HUES6 (cell line): ENCODE measurements around the gene TBC1D22A.

Experiments used
- H3K27ac ChIP-seq: 2 replicates; pipeline ENCODE4 v1.7.0; 2013; ENCODE audit warnings: low read depth, mild to moderate bottlenecking, low read length, inconsistent platforms
- H3K27me3 ChIP-seq: 2 replicates; pipeline ENCODE4 v1.6.1; 2013; ENCODE audit warnings: low read length; ENCODE audit not compliant: control insufficient read depth, insufficient read depth
- H3K36me3 ChIP-seq: 2 replicates; pipeline ENCODE4 v1.6.1; 2013; ENCODE audit warnings: low read length; ENCODE audit not compliant: control insufficient read depth, insufficient read depth
- H3K4me1 ChIP-seq: 2 replicates; pipeline ENCODE4 v1.6.1; 2013; ENCODE audit warnings: low read length; ENCODE audit not compliant: control insufficient read depth, insufficient read depth
- H3K4me3 ChIP-seq: 2 replicates; pipeline ENCODE4 v1.5.1; 2013; ENCODE audit warnings: low read depth, low read length
- H3K9ac ChIP-seq: one replicate; pipeline ENCODE4 v1.6.1; 2013; ENCODE audit warnings: mild to moderate bottlenecking, low read length
- H3K9me3 ChIP-seq: 2 replicates; pipeline ENCODE4 v1.6.1; 2013; ENCODE audit warnings: low read depth, low read length; ENCODE audit not compliant: control insufficient read depth, insufficient read depth

TBC1D22A gene

GRCh38 chr22:47155912-47156311 is 393.5 kb downstream of the TBC1D22A start:
- H3K27me3 ChIP-seq, result no peaks in the 10 kb centered on the region
- peaks cover 11% of the 10 kb centered on the region for H3K36me3 ChIP-seq
- H3K4me3 ChIP-seq, result no peak overlapping the region
- no peaks in the 10 kb centered on the region for H3K9me3 ChIP-seq
- H3K9ac ChIP-seq, result no peak overlapping the region
- H3K4me1 ChIP-seq, result peaks cover 4% of the 10 kb centered on the region; the same call in 1 of the 2 replicates
- no peak overlapping the region for H3K27ac ChIP-seq

- no peak overlapping the region for H3K9ac ChIP-seq
- no peak overlapping the region for H3K27ac ChIP-seq
- H3K27me3 ChIP-seq, result no peaks in the 10 kb centered on the region
- no peaks in the 10 kb centered on the region for H3K9me3 ChIP-seq
- no peak overlapping the region for H3K4me3 ChIP-seq
- H3K36me3 ChIP-seq, result peaks cover 11% of the 10 kb centered on the region
- H3K4me1 ChIP-seq, result peaks cover under 1% of the 10 kb centered on the region; the same call in 1 of the 2 replicates
These were observed 394.1 kb downstream of the TBC1D22A start for GRCh38 chr22:47156352-47157092.

- no peak overlapping the region for H3K9ac ChIP-seq
- no peak overlapping the region for H3K27ac ChIP-seq
- peaks cover 11% of the 10 kb centered on the region for H3K36me3 ChIP-seq
- no peak overlapping the region for H3K4me3 ChIP-seq
- H3K27me3 ChIP-seq, result no peaks in the 10 kb centered on the region
- no peaks in the 10 kb centered on the region for H3K9me3 ChIP-seq
- H3K4me1 ChIP-seq, result no peaks in the 10 kb centered on the region; the same call in 1 of the 2 replicates
These were observed 394.6 kb downstream of the TBC1D22A start for GRCh38 chr22:47157093-47157420.

GRCh38 chr22:47157486-47158270 is 395.2 kb downstream of the TBC1D22A start:
- H3K27me3 ChIP-seq, result no peaks in the 10 kb centered on the region
- H3K4me3 ChIP-seq, result no peak overlapping the region
- no peak overlapping the region for H3K9ac ChIP-seq
- no peak overlapping the region for H3K27ac ChIP-seq
- H3K9me3 ChIP-seq, result no peaks in the 10 kb centered on the region
- H3K4me1 ChIP-seq, result no peaks in the 10 kb centered on the region; the same call in 1 of the 2 replicates
- peaks cover 11% of the 10 kb centered on the region for H3K36me3 ChIP-seq

- Histone ChIP-seq H3K27me3 (no peaks in the 10 kb centered on the region), H3K36me3 (peaks cover 11% of the 10 kb centered on the region), H3K4me1 (no peaks in the 10 kb centered on the region; the same call in 1 of the 2 replicates), H3K9ac (no peak overlapping the region), H3K9me3 (no peaks in the 10 kb centered on the region), H3K4me3 (no peak overlapping the region), H3K27ac (no peak overlapping the region)
These were observed 396.0 kb downstream of the TBC1D22A start for GRCh38 chr22:47158457-47158856.

- Histone ChIP-seq H3K9me3 (no peaks in the 10 kb centered on the region), H3K36me3 (peaks cover 11% of the 10 kb centered on the region), H3K9ac (no peak overlapping the region), H3K4me3 (no peak overlapping the region), H3K27me3 (no peaks in the 10 kb centered on the region), H3K4me1 (no peaks in the 10 kb centered on the region; the same call in 1 of the 2 replicates), H3K27ac (no peak overlapping the region)
These were observed 397.1 kb downstream of the TBC1D22A start for GRCh38 chr22:47159592-47159991.

GRCh38 chr22:47160141-47160541 is 397.7 kb downstream of the TBC1D22A start:
- Histone ChIP-seq H3K9ac (no peak overlapping the region), H3K9me3 (no peaks in the 10 kb centered on the region), H3K27me3 (no peaks in the 10 kb centered on the region), H3K4me1 (no peaks in the 10 kb centered on the region; the same call in 1 of the 2 replicates), H3K36me3 (peaks cover 11% of the 10 kb centered on the region), H3K4me3 (no peak overlapping the region), H3K27ac (no peak overlapping the region)

GRCh38 chr22:47160781-47161520 is 398.5 kb downstream of the TBC1D22A start:
- Histone ChIP-seq H3K4me3 (no peak overlapping the region), H3K9ac (no peak overlapping the region), H3K27ac (no peak overlapping the region), H3K9me3 (no peaks in the 10 kb centered on the region), H3K36me3 (peaks cover 11% of the 10 kb centered on the region), H3K27me3 (no peaks in the 10 kb centered on the region), H3K4me1 (no peaks in the 10 kb centered on the region; the same call in 1 of the 2 replicates)

GRCh38 chr22:47161631-47162030 is 399.2 kb downstream of the TBC1D22A start:
- no peaks in the 10 kb centered on the region for H3K9me3 ChIP-seq
- H3K4me3 ChIP-seq, result no peak overlapping the region
- no peak overlapping the region for H3K9ac ChIP-seq
- H3K27ac ChIP-seq, result no peak overlapping the region
- no peaks in the 10 kb centered on the region; the same call in 1 of the 2 replicates for H3K4me1 ChIP-seq
- H3K36me3 ChIP-seq, result peaks cover 11% of the 10 kb centered on the region
- H3K27me3 ChIP-seq, result no peaks in the 10 kb centered on the region

GRCh38 chr22:47162865-47163264 is 400.4 kb downstream of the TBC1D22A start:
- Histone ChIP-seq H3K4me3 (no peak overlapping the region), H3K9me3 (peaks cover 5% of the 10 kb centered on the region; the same call in 1 of the 2 replicates), H3K27ac (no peak overlapping the region), H3K9ac (no peak overlapping the region), H3K36me3 (peaks cover 11% of the 10 kb centered on the region), H3K27me3 (no peaks in the 10 kb centered on the region), H3K4me1 (no peaks in the 10 kb centered on the region; the same call in 1 of the 2 replicates)
